ENCODE results near the gene SALL3.

The SALL3 gene

GRCh38 chr18:78995740-78996395 lies 16.2 kb downstream of the SALL3 start:
- CTCF ChIA-PET: no interaction called here
- Histone ChIP-seq H3K4me3 (ENCODE audit: low read depth, low read length) (no peak overlapping the region), H3K27ac (ENCODE audit: extremely low read depth, low read depth, low read length) (no peak overlapping the region), H3K9me3 (ENCODE audit: control insufficient read depth, insufficient read depth, low read depth, low read length) (no peaks in the 10 kb centered on the region), H3K4me1 (ENCODE audit: control insufficient read depth, insufficient read depth, low read length) (no peaks in the 10 kb centered on the region; the same call in 1 of the 2 replicates), H3K36me3 (ENCODE audit: control insufficient read depth in 2 of 2, insufficient read depth in 1 of 2, low read length in 2 of 2) (peaks cover 4 to 29% of the 10 kb centered on the region in 2 experiments; a peak in 2 of 3 replicates)
- TF ChIP-seq ZIC2 (tag by site-specific recombination; IDR thresholded peaks at IDR 0.05): no peak
- no peak for TF ChIP-seq ZFP37 (tag by site-specific recombination; IDR thresholded peaks at IDR 0.05)
- TF ChIP-seq ZNF23 (tag by site-specific recombination; IDR thresholded peaks at IDR 0.05; ENCODE audit: borderline replicate concordance): no peak
- no peak for TF ChIP-seq ZNF677 (tag by site-specific recombination; IDR thresholded peaks at IDR 0.05)
- no peak for TF ChIP-seq ZXDB (tag by site-specific recombination; IDR thresholded peaks at IDR 0.05)
- no peak for TF ChIP-seq ZNF16 (tag by site-specific recombination; IDR thresholded peaks at IDR 0.05; ENCODE audit: low read depth)
- no peak for TF ChIP-seq ZNF544 (tag by site-specific recombination; IDR thresholded peaks at IDR 0.05)
- TF ChIP-seq ZNF670 (tag by site-specific recombination; IDR thresholded peaks at IDR 0.05; ENCODE audit: low read depth): no peak
- no peak for TF ChIP-seq ZNF560 (tag by site-specific recombination; IDR thresholded peaks at IDR 0.05; ENCODE audit: borderline replicate concordance)
- TF ChIP-seq HOXD13 (CRISPR knock-in tag; IDR thresholded peaks at IDR 0.05; ENCODE audit: borderline replicate concordance): no peak
- TF ChIP-seq ZSCAN23 (tag by site-specific recombination; IDR thresholded peaks at IDR 0.05): no peak
- no peak for TF ChIP-seq ZNF223 (tag by site-specific recombination; IDR thresholded peaks at IDR 0.05)
- TF ChIP-seq ZNF366 (tag by site-specific recombination; conservative IDR thresholded peaks at IDR 0.05): no peak
- TF ChIP-seq ZNF555 (tag by site-specific recombination; conservative IDR thresholded peaks at IDR 0.05): no peak
- TF ChIP-seq ZNF558 (tag by site-specific recombination; IDR thresholded peaks at IDR 0.05): no peak
- TF ChIP-seq, protein P1, sequence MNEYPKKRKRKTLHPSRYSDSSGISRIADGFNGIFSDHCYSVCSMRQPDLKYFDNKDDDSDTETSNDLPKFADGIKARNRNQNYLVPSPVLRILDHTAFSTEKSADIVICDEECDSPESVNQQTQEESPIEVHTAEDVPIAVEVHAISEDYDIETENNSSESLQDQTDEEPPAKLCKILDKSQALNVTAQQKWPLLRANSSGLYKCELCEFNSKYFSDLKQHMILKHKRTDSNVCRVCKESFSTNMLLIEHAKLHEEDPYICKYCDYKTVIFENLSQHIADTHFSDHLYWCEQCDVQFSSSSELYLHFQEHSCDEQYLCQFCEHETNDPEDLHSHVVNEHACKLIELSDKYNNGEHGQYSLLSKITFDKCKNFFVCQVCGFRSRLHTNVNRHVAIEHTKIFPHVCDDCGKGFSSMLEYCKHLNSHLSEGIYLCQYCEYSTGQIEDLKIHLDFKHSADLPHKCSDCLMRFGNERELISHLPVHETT (tag by site-specific recombination; IDR thresholded peaks at IDR 0.05): no peak
- TF ChIP-seq ZNF132 (tag by site-specific recombination; IDR thresholded peaks at IDR 0.05; ENCODE audit: borderline replicate concordance): no peak
- TF ChIP-seq RBAK (tag by site-specific recombination; IDR thresholded peaks at IDR 0.05): no peak
- no peak for TF ChIP-seq ZNF239 (tag by site-specific recombination; IDR thresholded peaks at IDR 0.05)
- POLR2A ChIA-PET: no interaction called here

DNA sequence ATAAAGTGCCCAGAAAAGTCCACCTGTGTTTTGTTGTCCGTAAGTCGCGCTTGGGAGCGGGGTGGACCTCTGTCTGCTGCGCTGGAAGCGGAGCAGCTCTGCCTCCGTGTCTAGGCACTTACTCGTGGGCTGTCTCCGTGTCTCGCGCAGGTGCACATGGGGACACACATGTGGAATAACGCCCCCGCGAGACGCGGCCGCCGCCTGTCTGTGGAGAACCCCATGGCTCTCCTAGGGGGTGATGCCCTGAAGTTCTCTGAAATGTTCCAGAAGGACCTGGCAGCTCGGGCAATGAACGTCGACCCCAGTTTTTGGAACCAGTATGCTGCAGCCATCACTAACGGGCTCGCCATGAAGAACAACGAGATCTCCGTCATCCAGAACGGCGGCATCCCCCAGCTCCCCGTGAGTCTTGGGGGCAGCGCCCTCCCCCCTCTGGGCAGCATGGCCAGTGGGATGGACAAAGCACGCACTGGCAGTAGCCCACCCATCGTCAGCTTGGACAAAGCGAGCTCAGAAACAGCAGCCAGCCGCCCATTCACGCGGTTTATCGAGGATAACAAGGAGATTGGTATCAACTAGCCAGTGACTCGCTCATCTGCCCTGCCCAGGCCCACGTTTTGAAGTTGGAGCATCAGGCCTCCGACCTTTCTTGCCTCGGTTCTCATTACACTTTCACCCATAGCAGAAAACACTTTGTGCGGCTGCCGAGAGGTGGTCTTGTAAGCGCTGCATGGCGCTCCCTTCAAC lies 17.3 kb downstream of the SALL3 start:
- ChIA-PET CTCF (interaction anchor here (0.6 kb wide), 1 partner anchor 10 kb away, joined by 3 read pairs; no protein-coding TSS in a partner anchor), POLR2A (no interaction called here)
- Histone ChIP-seq H3K4me3 (ENCODE audit: low read depth, low read length) (no peak overlapping the region), H3K27ac (ENCODE audit: extremely low read depth, low read depth, low read length) (no peak overlapping the region), H3K9me3 (ENCODE audit: control insufficient read depth, insufficient read depth, low read depth, low read length) (no peaks in the 10 kb centered on the region), H3K4me1 (ENCODE audit: control insufficient read depth, insufficient read depth, low read length) (no peaks in the 10 kb centered on the region), H3K36me3 (ENCODE audit: control insufficient read depth in 2 of 2, insufficient read depth in 1 of 2, low read length in 2 of 2) (peaks cover 4 to 29% of the 10 kb centered on the region in 2 experiments; a peak in 2 of 3 replicates)
- no peak for TF ChIP-seq OVOL3 (tag by site-specific recombination; IDR thresholded peaks at IDR 0.05)
- TF ChIP-seq ZNF585B (tag by site-specific recombination; IDR thresholded peaks at IDR 0.05): no peak
- TF ChIP-seq GLI2 (tag by site-specific recombination; IDR thresholded peaks at IDR 0.05; ENCODE audit: borderline replicate concordance, low read depth): no peak
- no peak for TF ChIP-seq ZNF248 (tag by site-specific recombination; IDR thresholded peaks at IDR 0.05)
- TF ChIP-seq ZNF404 (tag by site-specific recombination; IDR thresholded peaks at IDR 0.05): no peak
- no peak for TF ChIP-seq ZNF768 (tag by site-specific recombination; IDR thresholded peaks at IDR 0.05)
- TF ChIP-seq KLF7 (tag by site-specific recombination; IDR thresholded peaks at IDR 0.05; ENCODE audit: borderline replicate concordance): no peak
- TF ChIP-seq TRIM28 (IDR thresholded peaks at IDR 0.05; ENCODE audit: borderline replicate concordance, low read length): no peak
